ENCODE data around the gene OR2C3.
A peak's percentile ranks its signal among the peaks of the same experiment; 100 is the strongest.

Gene OR2C3

GRCh38 chr1:247536340-247536739, at the start of gene OR2C3:
Gene OR2C3, minus strand, starts transcription at chr1:247536440. Its CDS starts 3,929 bp downstream, at chr1:247532511.
- H3K79me2 ChIP-seq (ENCODE audit: low read length), result no peaks in the 10 kb centered on the region
- H3K27me3 ChIP-seq (replicated peaks; ENCODE audit: insufficient read depth, low read length), result no peaks in the 10 kb centered on the region
- H3K9me2 ChIP-seq (replicated peaks; ENCODE audit: insufficient read depth, low read length), result no peaks in the 10 kb centered on the region
- H3K4me1 ChIP-seq (ENCODE audit: low read length), result no peaks in the 10 kb centered on the region
- no peaks in the 10 kb centered on the region for H4K20me1 ChIP-seq (ENCODE audit: insufficient read depth, low read length)
- H3K27ac ChIP-seq (ENCODE audit: low read length), result no peak within 1 kb of the TSS
- H3K9ac ChIP-seq (ENCODE audit: low read length), result no peak within 1 kb of the TSS
- no peaks in the 10 kb centered on the region for H3K36me3 ChIP-seq (replicated peaks; ENCODE audit: insufficient read depth, low read length)
- H3K4me2 ChIP-seq (ENCODE audit: low read depth, low read length), result no peak within 1 kb of the TSS
- no peak within 1 kb of the TSS for H2AFZ ChIP-seq (ENCODE audit: low read length)
- no peak for DNase-seq
- TF ChIP-seq CTCF (IDR thresholded peaks at IDR 0.05; ENCODE audit: low read length) (no peak), EZH2 (optimal IDR thresholded peaks at IDR 0.05; ENCODE audit: low read depth, low read length) (no peak), EZH2phosphoT487 (IDR thresholded peaks at IDR 0.05; ENCODE audit: low read length) (no peak)
- H3K9me3 ChIP-seq (replicated peaks; ENCODE audit: insufficient read depth, low read length), result no peaks in the 10 kb centered on the region
- no peaks in the 10 kb centered on the region for H3F3A ChIP-seq (ENCODE audit: insufficient read depth, low read length)
- no peak within 1 kb of the TSS for H3K4me3 ChIP-seq (ENCODE audit: low read length)

GRCh38 chr1:247578946-247579460, 42.8 kb upstream of the OR2C3 start:
- no peak overlapping the region for H3K4me3 ChIP-seq (ENCODE audit: low read length)
- no peaks in the 10 kb centered on the region for H3K27me3 ChIP-seq (replicated peaks; ENCODE audit: insufficient read depth, low read length)
- H3K79me2 ChIP-seq (ENCODE audit: low read length), result no peaks in the 10 kb centered on the region
- H3K36me3 ChIP-seq (replicated peaks; ENCODE audit: insufficient read depth, low read length), result no peaks in the 10 kb centered on the region
- no peak overlapping the region for H3K4me2 ChIP-seq (ENCODE audit: low read depth, low read length)
- no peak overlapping the region for H3K9ac ChIP-seq (ENCODE audit: low read length)
- H3K27ac ChIP-seq (ENCODE audit: low read length), result no peak overlapping the region
- H3K9me3 ChIP-seq (replicated peaks; ENCODE audit: insufficient read depth, low read length), result no peaks in the 10 kb centered on the region
- H4K20me1 ChIP-seq (ENCODE audit: insufficient read depth, low read length), result no peaks in the 10 kb centered on the region
- TF ChIP-seq EZH2 (optimal IDR thresholded peaks at IDR 0.05; ENCODE audit: low read depth, low read length) (no peak), EZH2phosphoT487 (IDR thresholded peaks at IDR 0.05; ENCODE audit: low read length) (no peak), CTCF (IDR thresholded peaks at IDR 0.05; ENCODE audit: low read length) (no peak)
- H3K9me2 ChIP-seq (replicated peaks; ENCODE audit: insufficient read depth, low read length), result no peaks in the 10 kb centered on the region
- no peaks in the 10 kb centered on the region for H3F3A ChIP-seq (ENCODE audit: insufficient read depth, low read length)
- H3K4me1 ChIP-seq (ENCODE audit: low read length), result no peaks in the 10 kb centered on the region
- DNase-seq, result no peak
- no peak overlapping the region for H2AFZ ChIP-seq (ENCODE audit: low read length)

- Histone ChIP-seq H3K9ac (ENCODE audit: low read length) (no peak overlapping the region), H3K27ac (ENCODE audit: low read length) (no peak overlapping the region), H3K9me3 (replicated peaks; ENCODE audit: insufficient read depth, low read length) (no peaks in the 10 kb centered on the region), H3K4me1 (ENCODE audit: low read length) (no peaks in the 10 kb centered on the region), H3K79me2 (ENCODE audit: low read length) (no peaks in the 10 kb centered on the region), H3K9me2 (replicated peaks; ENCODE audit: insufficient read depth, low read length) (no peaks in the 10 kb centered on the region), H3F3A (ENCODE audit: insufficient read depth, low read length) (no peaks in the 10 kb centered on the region), H3K4me3 (ENCODE audit: low read length) (no peak overlapping the region), H3K36me3 (replicated peaks; ENCODE audit: insufficient read depth, low read length) (no peaks in the 10 kb centered on the region), H3K4me2 (ENCODE audit: low read depth, low read length) (no peak overlapping the region), H4K20me1 (ENCODE audit: insufficient read depth, low read length) (no peaks in the 10 kb centered on the region), H3K27me3 (replicated peaks; ENCODE audit: insufficient read depth, low read length) (no peaks in the 10 kb centered on the region), H2AFZ (ENCODE audit: low read length) (no peak overlapping the region)
- TF ChIP-seq CTCF (IDR thresholded peaks at IDR 0.05; ENCODE audit: low read length) (peak; percentile 56), EZH2 (optimal IDR thresholded peaks at IDR 0.05; ENCODE audit: low read depth, low read length) (no peak), EZH2phosphoT487 (IDR thresholded peaks at IDR 0.05; ENCODE audit: low read length) (no peak)
- peak; percentile 45 for DNase-seq
Observed at GRCh38 chr1:247576514-247576913, 40.3 kb upstream of the OR2C3 start.
